ENCODE data around the gene SULT1A2. TPM values are rescaled to one million over a fixed set of nuclear protein-coding genes. Genes with fewer than 3 reads are reported as not detected.
"Not testable (repeated sequence)": the region's sequence is repeated elsewhere in the genome, so short reads cannot be mapped to it uniquely, and the experiment has no call there.

Gene SULT1A2
- polyA plus RNA-seq, 3 donors = 0.81 to 3.1 (median 2.7) TPM

DNA sequence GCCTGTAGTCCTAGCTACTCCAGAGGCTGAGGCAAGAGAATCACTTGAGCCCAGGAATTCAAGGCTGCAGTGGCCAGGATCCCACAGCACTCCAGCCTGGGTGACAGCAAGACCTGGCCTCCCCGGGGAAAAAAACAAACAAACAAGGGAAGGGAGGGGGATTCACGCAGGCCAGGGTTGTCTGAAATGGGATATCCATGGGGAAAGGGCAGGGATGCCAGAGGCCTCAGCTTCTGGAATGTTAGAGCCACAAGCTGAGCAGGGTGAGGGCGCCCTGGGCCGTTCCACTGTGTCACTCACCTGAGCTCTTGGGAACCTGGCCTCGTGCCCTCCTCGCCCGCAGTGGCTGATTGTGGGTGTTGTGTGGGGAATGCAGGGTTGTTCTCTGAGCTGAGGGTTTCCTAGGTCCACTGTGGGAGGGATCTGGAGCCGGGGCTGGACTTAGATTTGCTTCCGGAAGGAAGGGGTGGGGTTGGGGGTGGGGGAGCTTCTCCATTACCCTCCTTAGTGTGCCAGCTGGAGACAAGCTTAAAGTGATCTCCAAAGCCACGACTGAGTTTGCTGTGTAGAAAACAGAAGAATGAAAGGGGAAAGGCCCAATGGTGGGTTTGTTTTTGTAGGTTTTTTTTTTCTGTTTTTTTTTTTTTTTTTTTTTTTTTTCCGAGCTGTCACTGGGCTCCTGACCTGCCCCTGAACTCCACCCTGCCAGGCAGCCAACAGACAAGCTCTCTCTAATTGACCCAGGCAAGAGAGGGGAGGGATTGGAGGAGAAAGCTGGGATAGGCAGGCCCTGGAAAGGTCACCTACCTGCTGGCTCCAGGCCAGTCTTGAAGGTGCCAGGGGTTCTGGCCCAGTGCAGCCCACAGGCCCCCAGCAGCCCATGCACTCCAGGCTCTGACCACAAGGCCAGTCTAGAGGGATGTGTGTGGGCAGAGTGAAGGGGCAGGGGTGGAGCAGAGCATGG is 13.1 kb upstream of the SULT1A2 start, which contains the start of gene SULT1A1:
Gene SULT1A1 (minus strand): TSS at position 414 of the 964 bp plus-strand sequence. CDS start 1,189 bp downstream, outside the sequence.
- DNase-seq = peak; percentile 30

DNA sequence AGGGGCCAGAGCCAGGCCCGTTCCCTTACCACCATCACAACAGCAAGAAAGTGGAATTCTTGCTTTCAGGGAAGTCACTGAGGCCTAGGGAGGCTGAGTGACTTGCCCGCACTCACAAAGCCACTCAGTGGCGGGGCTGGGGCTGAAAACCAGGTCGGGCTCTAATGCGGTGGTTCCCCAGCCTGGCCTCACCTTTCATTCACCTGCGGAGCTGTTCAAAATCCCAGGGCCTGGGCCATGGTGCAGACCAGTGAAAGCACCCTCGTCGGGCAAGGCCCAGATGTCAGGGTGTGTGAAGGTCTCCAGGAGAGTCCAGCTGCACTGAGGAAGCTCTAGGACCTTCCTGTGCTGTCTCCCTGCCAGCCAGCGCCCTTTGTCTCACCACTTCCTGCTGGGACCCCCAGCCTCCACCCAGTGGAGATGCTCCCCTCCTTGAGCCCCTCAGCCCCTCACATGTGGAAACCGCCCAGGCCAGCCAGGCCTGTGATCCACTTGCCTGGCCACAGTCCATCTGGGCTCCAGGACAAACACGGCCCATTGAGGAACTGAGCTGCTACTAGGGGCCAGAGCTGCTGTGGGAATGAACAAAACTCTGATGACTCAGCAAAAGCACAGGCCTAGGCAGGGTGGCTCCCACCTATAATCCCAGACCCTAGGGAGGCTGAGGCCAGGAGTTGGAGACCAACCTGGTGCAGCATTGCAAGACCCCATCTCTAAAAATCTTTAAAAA is 12.2 kb upstream of the SULT1A2 start:
- not testable (repeated sequence) for DNase-seq

DNA sequence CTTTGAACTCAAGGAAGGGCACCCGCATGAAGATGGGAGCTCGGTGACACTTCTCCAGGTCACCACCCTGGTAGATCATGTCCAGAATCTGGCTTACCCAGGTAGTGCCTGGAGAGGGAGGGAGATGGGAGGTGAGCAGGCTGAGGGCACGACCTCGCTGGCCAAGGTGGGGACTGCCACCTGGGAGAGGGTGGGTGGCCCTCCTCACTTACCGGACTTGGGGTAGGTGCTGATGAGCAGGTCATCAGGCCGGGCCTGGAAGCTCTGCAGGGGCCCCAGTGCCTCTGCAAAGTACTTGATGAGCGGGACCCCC is 11.6 kb upstream of the SULT1A2 start:
- not testable (repeated sequence) for DNase-seq

DNA sequence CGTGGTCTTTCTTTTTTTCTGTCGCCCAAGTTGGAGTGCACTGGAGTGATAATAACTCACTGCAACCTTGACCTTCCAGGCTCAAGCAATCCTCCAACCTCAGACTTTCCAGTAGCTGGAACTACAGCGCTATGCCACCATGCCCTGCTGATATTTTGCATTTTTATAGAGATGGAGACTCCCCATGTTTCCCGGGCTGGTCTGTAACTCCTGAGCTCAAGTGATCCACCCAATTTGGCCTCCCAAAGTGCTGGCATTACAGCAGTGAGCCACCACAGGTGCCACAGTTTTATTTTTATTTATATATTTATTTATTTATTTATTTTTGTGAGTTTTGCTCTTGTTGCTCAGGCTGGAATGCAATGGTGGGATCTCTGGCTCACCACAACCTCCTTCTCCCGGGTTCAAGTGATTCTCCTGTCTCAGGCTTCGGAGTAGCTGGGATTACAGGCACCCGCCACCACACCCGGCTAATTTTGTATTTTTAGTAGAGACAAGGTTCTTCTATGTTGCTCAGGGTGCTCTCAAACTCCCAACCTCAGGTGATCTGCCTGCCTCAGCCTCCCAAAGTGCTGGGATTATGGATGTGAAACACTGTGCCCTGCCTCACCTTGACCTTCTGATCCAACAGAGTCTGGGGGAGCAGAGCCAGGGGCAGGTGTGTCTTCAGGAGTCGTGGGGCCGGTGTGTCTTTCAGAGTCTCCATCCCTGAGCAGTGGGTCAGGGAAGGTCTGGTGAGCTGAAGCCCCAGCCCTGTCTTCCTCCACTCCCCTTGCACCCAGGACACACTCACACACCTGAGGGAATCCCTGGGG is 11.0 kb upstream of the SULT1A2 start:
- not testable (repeated sequence) for DNase-seq

DNA sequence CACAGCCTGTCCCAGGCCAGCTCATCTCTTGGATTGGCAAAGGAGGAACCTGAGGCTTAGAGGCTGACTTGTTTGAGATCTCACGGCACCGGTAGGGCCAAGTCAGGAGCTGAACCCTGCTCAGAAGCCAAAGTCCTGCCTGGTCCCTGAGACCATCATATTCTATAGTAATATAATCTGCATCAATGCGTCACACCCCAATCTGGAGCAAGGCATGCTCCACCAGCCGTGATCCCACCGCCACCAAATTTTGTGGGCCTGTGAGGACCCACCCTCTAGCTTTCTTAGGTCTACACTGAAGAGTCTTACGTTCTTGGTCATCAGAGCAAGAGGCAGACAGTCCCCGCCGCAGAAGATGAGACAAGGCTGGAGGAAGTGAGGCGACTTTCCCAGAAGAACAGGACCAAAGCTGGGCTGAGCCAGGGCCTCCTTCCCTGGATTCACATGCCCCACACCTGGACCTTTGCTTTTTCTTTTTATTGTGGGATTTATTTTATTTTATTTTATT is 10.3 kb upstream of the SULT1A2 start:
- no peak for DNase-seq

DNA sequence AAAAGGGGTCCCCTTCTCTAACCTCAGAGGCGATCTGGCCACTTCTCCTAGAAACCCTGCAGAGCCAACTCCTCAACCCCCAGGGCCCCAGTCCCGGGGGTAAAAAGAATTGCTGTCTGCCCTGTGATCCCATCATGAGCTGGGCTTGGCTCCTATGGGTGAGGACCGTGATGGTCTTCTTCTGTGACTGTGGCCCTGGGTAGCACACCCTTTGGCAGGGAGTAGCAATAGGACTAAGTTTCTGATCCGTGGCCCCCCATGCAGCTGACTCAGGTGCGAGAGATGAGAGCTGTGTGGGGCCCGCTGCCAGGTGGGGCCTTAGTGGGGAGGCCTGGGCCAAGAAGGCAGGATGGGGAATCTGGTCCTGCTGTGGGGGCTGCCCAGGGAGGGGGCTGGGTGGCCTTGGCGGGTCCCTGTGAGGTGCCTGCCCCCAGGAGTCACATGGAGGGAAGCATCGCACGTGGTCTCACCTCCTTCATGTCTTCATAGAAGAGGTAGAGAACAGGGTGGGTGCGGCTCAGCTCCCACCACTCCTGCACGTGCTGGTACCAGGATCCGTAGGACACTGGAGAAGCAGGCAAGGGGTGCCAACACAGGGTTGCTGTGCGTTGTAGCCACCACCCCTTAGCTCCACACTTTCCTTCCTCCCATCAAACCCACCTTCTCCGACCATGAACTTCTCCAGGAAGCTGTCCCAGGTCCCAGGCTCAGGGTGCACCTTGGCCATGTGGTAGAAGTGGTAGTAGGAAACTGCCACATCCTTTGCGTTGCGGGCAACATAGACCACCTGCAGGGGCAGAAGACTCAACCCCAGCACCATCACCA is 9.7 kb upstream of the SULT1A2 start:
- DNase-seq = no peak

DNA sequence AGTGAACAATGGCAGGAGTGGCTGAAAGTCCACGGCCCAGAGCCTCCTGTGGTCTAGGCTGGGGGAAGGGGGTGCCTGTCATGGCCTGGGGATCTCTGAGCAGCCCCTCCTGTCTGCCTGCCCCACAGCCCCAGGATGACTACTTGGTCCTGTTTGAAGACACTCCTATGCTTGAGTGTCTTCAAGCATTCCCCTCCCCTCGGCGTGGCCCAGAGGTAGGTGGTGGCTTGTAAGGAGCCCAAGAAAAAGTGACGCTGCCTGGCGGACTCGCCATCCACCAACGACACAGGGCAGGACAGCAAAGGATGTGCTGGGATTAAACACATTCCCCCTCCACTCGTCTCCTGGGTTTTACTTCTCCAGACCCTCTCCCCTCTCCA is 7.3 kb upstream of the SULT1A2 start:
- DNase-seq = no peak

DNA sequence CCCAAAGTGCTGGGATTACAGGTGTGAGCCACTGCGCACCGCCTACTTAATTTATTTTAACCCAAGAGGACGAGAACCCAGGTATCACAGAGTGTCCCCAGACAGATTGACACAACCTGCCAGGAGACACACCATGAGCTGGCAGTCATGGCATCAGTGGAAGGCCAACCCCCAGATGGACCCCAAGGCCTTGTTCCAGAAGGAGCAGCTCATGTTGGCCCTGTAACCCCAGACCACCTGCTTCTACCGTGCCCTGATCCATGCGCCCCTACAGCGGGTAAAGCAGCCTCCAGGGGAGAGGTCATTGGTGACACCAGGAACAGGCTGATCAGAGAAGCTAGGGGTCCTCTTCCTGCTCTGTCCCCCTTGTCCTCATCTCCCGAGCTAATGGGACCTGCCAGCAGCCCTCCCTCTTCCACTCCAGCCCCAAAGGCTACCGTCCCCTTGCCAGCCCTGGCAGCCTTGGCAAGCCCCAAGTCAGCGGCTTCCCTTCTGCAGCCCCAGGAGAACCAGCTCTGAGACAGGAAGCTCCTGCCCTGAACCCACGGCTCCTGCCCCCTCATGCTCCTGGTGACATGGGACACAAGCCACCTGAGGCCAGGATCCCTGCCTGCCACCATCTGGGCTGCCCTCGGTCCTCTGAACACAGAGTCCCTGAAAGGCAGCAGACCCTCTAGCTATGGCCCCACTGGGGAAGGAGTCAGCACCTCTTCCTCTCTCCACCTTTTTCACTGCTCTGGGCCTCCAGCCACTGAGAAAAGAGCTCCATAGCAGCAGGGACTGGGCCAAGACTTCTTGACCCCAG is 6.7 kb upstream of the SULT1A2 start:
- DNase-seq = no peak

DNA sequence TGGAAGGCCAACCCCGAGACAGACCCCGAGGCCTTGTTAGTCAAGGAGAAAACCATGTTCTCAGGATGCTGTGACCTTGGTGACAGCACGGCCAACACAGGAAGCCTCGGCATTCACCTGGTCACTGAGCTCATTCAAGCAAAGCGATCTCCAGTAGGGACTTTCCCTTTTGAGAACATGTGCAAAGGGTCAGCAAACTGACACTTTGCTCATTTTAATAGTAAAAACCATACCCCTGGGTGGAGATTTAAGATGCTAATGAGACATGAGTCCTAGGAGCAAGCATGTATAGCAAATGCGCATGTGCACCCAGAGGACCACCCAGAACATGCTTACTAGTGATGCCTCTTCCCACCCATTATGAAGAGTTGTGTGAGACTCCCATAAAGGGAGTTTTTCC is 5.7 kb upstream of the SULT1A2 start:
- DNase-seq = no peak

DNA sequence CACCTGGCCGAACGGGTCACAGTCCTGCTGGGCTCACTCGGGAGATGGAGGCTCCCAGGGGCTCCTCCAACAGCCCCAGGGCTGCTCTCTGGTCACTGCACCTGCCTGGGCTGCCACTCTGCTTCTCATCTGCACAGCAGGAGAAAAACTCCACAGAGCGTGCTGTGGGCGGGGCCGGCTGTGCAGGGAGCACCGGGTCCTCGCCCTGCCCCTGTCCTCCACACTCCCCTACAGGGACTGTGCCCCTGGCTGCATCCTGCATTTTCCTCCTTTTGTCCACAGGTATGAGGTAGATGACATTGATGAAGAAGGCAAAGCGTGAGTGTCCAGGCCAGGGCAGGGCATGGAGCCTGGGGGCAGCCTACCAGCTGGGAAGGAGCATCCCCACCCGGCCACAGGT is 5.2 kb upstream of the SULT1A2 start:
- not testable (repeated sequence) for DNase-seq

DNA sequence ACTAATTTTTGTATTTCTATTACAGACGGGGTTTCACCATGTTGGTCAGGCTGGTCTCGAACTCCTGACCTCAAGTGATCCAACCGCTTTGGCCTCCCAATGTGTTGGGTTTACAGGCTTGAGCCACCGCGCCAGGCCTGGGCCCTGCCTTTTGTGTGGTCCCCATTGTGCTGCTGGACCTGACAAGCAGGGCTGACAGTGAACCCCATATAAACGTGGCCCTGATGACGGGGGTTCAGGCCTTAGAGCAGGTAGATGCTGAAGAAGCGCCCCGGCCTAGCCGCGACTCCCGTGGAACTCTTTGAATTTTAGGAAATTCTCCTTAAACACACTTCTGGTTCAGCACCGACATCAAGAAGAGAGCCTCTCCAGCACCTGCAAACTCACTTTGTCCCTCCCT is 4.7 kb upstream of the SULT1A2 start:
- not testable (repeated sequence) for DNase-seq

DNA sequence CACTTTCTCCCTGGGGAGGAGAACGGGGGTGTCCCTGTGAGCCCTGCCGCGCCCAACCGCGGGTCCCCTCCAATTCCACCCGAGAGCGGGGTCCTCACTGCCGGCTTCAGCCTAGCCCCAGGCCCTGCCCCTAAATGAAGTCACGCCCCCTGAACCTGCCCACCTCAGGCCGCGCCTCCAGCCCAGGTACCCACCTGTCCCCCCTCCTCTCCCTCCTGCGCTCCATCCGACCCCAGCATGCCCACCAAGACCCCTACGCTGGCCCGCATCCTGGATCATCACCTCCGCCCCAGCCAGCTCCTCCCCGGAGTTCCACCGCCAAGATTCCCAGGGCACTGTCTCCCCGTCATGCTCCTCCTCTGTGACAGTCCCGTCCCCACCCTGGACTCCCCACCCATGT is 4.1 kb upstream of the SULT1A2 start:
- not testable (repeated sequence) for DNase-seq

DNA sequence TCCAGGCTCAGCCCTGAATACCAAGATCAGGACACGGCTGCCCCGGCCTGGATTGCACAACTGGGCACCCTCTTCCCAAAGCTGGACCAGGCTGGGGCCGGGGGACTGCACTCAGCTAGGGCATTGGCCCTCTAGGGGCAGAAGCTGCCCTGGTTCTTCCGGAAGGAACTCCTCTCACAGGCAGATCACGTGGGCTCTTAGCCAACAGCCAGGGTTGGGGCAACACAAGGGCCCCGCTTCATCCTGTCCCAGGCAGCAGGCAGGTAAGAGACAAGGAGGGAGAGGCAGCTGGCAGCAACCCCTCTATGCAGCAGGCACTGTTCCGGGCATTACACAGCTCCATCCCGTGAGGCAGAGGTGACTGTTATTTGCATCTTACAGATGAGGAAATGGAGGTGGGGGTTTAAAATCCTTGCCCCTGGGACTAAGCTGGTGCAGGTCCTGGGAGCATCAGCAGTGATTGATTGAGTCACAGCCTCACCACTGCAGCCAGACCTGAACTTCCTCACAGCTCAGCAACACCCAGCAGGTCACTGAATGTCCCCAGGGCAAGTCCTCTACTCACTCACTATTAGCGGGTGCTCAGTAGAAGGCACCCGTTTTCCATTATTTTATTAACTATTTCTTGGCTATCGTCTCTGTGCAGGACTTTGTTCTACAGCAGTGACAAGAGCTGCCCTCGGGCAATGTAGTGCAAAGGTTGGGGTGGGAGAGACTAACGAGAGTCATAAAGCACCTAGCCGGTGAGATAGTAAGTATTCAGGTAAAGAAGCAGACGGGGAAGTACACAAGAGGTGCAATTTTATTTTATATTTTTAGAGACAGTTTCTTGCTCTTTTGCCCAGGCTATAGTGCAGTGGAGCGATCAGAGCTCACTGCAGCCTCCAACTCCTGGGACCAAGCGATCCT is 2.8 kb upstream of the SULT1A2 start:
- DNase-seq = not testable (repeated sequence)

DNA sequence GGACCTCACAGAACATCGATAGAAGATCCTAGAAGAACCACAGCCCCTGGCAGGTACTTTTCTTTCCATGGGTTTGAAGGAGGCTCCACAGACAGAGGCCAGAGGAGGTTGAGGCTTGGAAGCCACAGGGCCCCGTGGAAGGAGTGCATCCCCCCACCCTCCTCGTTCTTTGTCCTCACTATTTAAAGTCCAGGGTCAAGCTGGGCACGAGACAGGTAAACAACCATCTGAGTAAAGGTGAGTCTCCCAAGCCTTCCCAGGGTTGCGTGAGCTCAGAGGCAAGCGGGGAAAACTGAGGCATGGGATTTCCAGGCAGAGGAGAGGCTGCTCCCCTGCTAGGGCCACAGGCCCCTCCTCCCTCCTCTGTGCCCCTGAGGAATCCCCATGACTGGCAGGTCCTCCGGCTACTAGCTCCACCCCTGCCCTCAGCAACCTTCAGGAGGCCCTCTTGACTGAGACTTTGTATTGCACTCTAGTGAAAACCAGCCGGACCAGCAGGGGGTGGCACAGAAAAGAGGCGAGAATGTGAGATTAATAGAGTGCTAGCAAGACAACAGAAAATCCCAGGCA is 927 bp upstream of the SULT1A2 start:
- DNase-seq = no peak

DNA sequence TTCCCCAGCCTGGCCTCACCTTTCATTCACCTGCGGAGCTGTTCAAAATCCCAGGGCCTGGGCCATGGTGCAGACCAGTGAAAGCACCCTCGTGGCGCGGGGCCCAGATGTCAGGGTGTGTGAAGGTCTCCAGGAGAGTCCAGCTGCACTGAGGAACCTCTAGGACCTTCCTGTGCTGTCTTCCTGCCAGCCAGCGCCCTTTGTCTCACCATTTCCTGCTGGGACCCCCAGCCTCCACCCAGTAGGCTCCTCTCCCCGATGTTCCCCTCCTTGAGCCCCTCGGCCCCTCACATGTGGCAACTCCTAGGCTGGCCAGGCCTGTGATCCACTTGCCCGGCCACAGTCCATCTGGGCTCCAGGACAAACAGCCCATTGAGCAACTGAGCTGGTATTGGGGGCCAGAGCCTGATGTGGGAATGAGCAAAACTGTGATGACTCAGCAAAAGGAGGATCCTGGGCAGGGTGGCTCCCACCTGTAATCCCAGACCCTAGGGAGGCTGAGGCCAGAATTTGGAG is 677 bp downstream of the SULT1A2 start:
- DNase-seq = no peak

DNA sequence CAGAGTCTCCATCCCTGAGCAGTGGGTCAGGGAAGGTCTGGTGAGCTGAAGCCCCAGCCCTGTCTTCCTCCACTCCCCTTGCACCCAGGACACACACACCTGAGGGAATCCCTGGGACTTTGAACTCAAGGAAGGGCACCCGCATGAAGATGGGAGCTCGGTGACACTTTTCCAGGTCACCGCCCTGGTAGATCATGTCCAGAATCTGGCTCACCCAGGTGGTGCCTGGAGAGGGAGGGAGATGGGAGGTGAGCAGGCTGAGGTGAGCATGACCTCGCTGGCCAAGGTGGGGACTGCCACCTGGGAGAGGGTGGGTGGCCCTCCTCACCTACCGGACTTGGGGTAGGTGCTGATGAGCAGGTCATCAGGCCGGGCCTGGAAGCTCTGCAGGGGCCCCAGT is 1.4 kb downstream of the SULT1A2 start:
- DNase-seq = not testable (repeated sequence)

DNA sequence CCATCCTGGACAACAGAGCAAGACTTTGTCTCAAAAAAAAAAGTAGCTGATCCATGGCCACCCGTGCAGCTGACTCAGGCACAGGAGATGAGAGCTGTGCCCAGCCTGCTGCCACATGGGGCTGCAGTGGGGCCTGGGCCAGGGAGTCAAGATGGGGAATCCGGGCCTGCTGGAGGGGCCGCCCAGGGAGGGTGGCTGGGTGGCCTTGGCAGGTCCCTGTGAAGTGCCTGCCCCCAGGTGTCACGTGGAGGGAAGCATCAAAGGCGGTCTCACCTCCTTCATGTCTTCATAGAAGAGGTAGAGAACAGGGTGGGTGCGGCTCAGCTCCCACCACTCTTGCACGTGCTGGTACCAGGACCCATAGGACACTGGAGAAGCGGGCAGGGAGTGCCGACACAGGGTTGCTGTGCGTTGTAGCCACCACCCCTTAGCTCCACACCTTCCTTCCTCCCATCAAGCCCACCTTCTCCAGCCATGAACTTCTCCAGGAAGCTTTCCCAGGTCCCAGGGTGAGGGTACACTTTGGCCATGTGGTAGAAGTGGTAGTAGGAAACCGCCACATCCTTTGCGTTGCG is 3.8 kb downstream of the SULT1A2 start:
- no peak for DNase-seq

DNA sequence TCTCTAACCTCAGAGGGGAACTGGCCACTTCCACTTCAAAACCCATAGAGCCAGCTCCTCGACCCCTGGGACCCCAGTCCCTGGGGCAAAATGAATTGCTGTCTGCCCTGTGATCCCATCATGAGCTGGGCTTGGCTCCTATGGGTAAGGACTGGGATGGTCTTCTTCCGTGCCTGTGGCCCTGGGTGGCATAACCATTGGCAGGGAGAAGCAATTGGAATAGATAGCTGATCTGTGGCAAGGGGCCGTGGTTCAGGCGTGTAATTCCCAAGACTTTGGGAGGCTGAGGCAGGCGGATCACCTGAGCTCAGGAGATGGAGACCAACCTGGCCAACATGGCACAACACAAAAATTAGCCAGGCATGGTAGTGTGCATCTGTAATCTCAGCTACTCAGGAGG is 4.3 kb downstream of the SULT1A2 start:
- no peak for DNase-seq
